H9 (cell line): ENCODE data around the gene SCN3A. TPM values are rescaled to one million over a fixed set of nuclear protein-coding genes. Genes with fewer than 3 reads are reported as not detected.

ENCODE experiments used
- DNase-seq: peaks from one replicate; pipeline ENCODE4 v3.0.0-alpha.2; 2017
- H2AFZ ChIP-seq: one replicate; pipeline ENCODE4 v1.6.1; 2013; ENCODE audit warnings: mild to moderate bottlenecking, low read length, control low read depth, moderate library complexity
- H2AK5ac ChIP-seq: 2 replicates; pipeline ENCODE4 v1.6.1; 2013; ENCODE audit warnings: low read length, control low read depth, mixed read lengths; ENCODE audit not compliant: insufficient read length
- H2BK120ac ChIP-seq: one replicate; pipeline ENCODE4 v1.6.1; 2013; ENCODE audit warnings: low read depth, mild to moderate bottlenecking, low read length, control low read depth, inconsistent platforms; ENCODE audit not compliant: poor library complexity, severe bottlenecking
- H2BK12ac ChIP-seq: 2 replicates; pipeline ENCODE4 v1.6.1; 2013; ENCODE audit warnings: low read length, control low read depth, mixed read lengths, low read depth; ENCODE audit not compliant: insufficient read length
- H2BK15ac ChIP-seq: 2 replicates; pipeline ENCODE4 v1.6.1; 2013; ENCODE audit warnings: low read depth, low read length, control low read depth
- H2BK20ac ChIP-seq: one replicate; pipeline ENCODE4 v1.6.1; 2013; ENCODE audit warnings: low read depth, mild to moderate bottlenecking, low read length, control low read depth, inconsistent platforms; ENCODE audit not compliant: poor library complexity, severe bottlenecking
- H2BK5ac ChIP-seq: 2 replicates; pipeline ENCODE4 v1.6.1; 2013; ENCODE audit warnings: low read length, control low read depth, mixed read lengths; ENCODE audit not compliant: insufficient read length
- H3K14ac ChIP-seq: 2 replicates; pipeline ENCODE4 v1.6.1; 2013; ENCODE audit warnings: low read length, control low read depth; ENCODE audit not compliant: insufficient read depth
- H3K18ac ChIP-seq: 2 replicates; pipeline ENCODE4 v1.6.1; 2013; ENCODE audit warnings: low read depth, mild to moderate bottlenecking, mixed read lengths, low read length, control low read depth; ENCODE audit not compliant: insufficient read length
- H3K23ac ChIP-seq: 2 replicates; pipeline ENCODE4 v1.6.1; 2013; ENCODE audit warnings: low read length, control low read depth, mixed read lengths, low read depth; ENCODE audit not compliant: insufficient read length
- H3K23me2 ChIP-seq: 2 replicates; pipeline ENCODE4 v1.6.1; 2013; ENCODE audit warnings: low read depth, mild to moderate bottlenecking, mixed read lengths, low read length, control low read depth; ENCODE audit not compliant: insufficient read length, poor library complexity, severe bottlenecking
- H3K27ac ChIP-seq: 2 replicates; pipeline ENCODE4 v1.5.1; 2013; ENCODE audit warnings: low read length, control low read depth, mixed read lengths, low read depth; ENCODE audit not compliant: insufficient read length
- H3K27me3 ChIP-seq: 2 replicates; pipeline ENCODE4 v1.6.1; 2013; ENCODE audit warnings: low read length, control low read depth, inconsistent platforms; ENCODE audit not compliant: insufficient read depth
- H3K4ac ChIP-seq: 2 replicates; pipeline ENCODE4 v1.6.1; 2013; ENCODE audit warnings: low read depth, mild to moderate bottlenecking, control low read depth, inconsistent platforms, low read length, moderate library complexity
- H3K4me1 ChIP-seq: 2 replicates; pipeline ENCODE4 v1.6.1; 2013; ENCODE audit warnings: low read length, control low read depth, inconsistent platforms; ENCODE audit not compliant: insufficient read depth
- H3K4me2 ChIP-seq: 2 replicates; pipeline ENCODE4 v1.6.1; 2013; ENCODE audit warnings: low read length, control low read depth, mixed read lengths; ENCODE audit not compliant: insufficient read length, insufficient read depth
- H3K56ac ChIP-seq: 2 replicates; pipeline ENCODE4 v1.6.1; 2013; ENCODE audit warnings: low read depth, mild to moderate bottlenecking, mixed read lengths, low read length, control low read depth; ENCODE audit not compliant: insufficient read length
- H3K79me1 ChIP-seq: 2 replicates; pipeline ENCODE4 v1.6.1; 2013; ENCODE audit warnings: low read depth, mild to moderate bottlenecking, moderate library complexity, low read length, control low read depth, inconsistent platforms; ENCODE audit not compliant: insufficient read depth, poor library complexity, severe bottlenecking
- H3K79me2 ChIP-seq: 2 replicates; pipeline ENCODE4 v1.6.1; 2013; ENCODE audit warnings: low read length, control low read depth, inconsistent platforms; ENCODE audit not compliant: insufficient read depth
- H3K9ac ChIP-seq: 2 replicates; pipeline ENCODE4 v1.6.1; 2013; ENCODE audit warnings: low read length, control low read depth, mixed read lengths; ENCODE audit not compliant: insufficient read length; ENCODE audit errors: extremely low read depth
- H3K9me3 ChIP-seq: one replicate; pipeline ENCODE4 v1.6.1; 2013; ENCODE audit warnings: low read depth, low read length, inconsistent platforms; ENCODE audit not compliant: control insufficient read depth
- H3T11ph ChIP-seq: one replicate; pipeline ENCODE4 v1.6.1; 2013; ENCODE audit warnings: mild to moderate bottlenecking, low read length, control low read depth, inconsistent platforms
- H4K20me1 ChIP-seq: one replicate; pipeline ENCODE4 v1.6.1; 2013; ENCODE audit not compliant: control insufficient read depth, insufficient read length, insufficient read depth
- H4K5ac ChIP-seq: 2 replicates; pipeline ENCODE4 v1.6.1; 2013; ENCODE audit warnings: low read depth, mild to moderate bottlenecking, mixed read lengths, low read length, control low read depth; ENCODE audit not compliant: insufficient read length
- H4K8ac ChIP-seq: replicated peaks from 2 replicates; pipeline ENCODE4 v1.6.1; 2013; ENCODE audit warnings: low read length, control low read depth, mixed read lengths, low read depth; ENCODE audit not compliant: insufficient read length
- H4K91ac ChIP-seq: 2 replicates; pipeline ENCODE4 v1.6.1; 2013; ENCODE audit warnings: low read depth, mild to moderate bottlenecking, moderate library complexity, mixed read lengths, low read length, control low read depth; ENCODE audit not compliant: insufficient read length
- H3K27ac Mint-ChIP-seq, 3 experiments: 2 replicates in 2 of 3; 3 replicates in 1 of 3; pipeline ENCODE4 v1.8.0; 2020 to 2021; ENCODE audit warnings: mixed read lengths in 3 of 3, mild to moderate bottlenecking in 1 of 3, moderate library complexity in 1 of 3
- H3K27me3 Mint-ChIP-seq: 2 replicates; pipeline ENCODE4 v1.8.0; 2021; ENCODE audit warnings: low read depth, mild to moderate bottlenecking, moderate library complexity, mixed read lengths
- H3K36me3 Mint-ChIP-seq, 3 experiments: 2 replicates in 2 of 3; 3 replicates in 1 of 3; pipeline ENCODE4 v1.8.0; 2020 to 2021; ENCODE audit warnings: low read depth in 3 of 3, mixed read lengths in 3 of 3; ENCODE audit not compliant: insufficient read depth in 1 of 3
- H3K4me1 Mint-ChIP-seq, 2 experiments: 2 replicates each; pipeline ENCODE4 v1.8.0; 2020; ENCODE audit warnings: mixed read lengths in 2 of 2
- H3K4me3 Mint-ChIP-seq, 2 experiments: 2 replicates in 1 of 2; 3 replicates in 1 of 2; pipeline ENCODE4 v1.8.0; 2020 to 2021; ENCODE audit warnings: mild to moderate bottlenecking in 2 of 2, mixed read lengths in 2 of 2, moderate library complexity in 1 of 2
- H3K9me3 Mint-ChIP-seq, 2 experiments: 2 replicates in 1 of 2; 3 replicates in 1 of 2; pipeline ENCODE4 v1.8.0; 2020; ENCODE audit warnings: mild to moderate bottlenecking in 2 of 2, mixed read lengths in 2 of 2, moderate library complexity in 1 of 2
- WGBS: extraction: QIAGEN DNeasy Blood & Tissue Kit; methylation state at CpG from one replicate; pipeline ENCODE4 v1.1.7; 2013; ENCODE audit warnings: missing lambda C conversion rate, low lambda C conversion rate, mixed read lengths; ENCODE audit not compliant: insufficient read length; ENCODE audit errors: extremely low coverage; 5-methylcytosine and 5-hydroxymethylcytosine counted together
- total RNA-seq: library from RNA; stranded (reverse); gene quantifications from 2 replicates; pipeline ENCODE4 v1.2.1, GENCODE V29; 2021
- TF ChIP-seq, protein P1 (sequence below): fragments of 200-600 bp; sonication (generic); conservative IDR thresholded peaks from 3 replicates; pipeline ENCODE4 v1.8.0; 2021; ENCODE audit warnings: antibody characterized with exemption, mild to moderate bottlenecking

The SCN3A gene
- total RNA-seq, 1 experiment from 2014 or later = not detected

DNA sequence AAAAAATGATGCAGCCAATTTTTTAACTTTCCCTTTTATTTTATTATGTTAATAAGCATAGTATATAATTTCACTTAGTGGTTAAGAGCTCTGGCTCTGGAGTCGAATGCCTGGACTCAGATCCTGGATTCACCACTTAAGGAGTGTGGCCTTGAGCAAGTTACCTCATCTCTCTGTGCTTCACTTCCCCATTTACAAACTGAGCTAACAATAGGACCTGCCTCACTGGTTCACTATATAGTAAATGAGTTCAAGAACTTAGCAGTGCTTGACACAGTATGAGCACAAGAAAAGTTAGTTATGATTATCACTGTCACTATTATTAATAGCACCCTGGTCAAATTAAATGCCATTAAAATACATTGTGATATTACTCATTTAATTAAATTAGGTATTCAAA lies 30.6 kb downstream of the SCN3A start:
- Histone ChIP-seq H4K91ac (no peak overlapping the region), H2BK12ac (no peak overlapping the region), H2BK5ac (no peak overlapping the region), H3K56ac (no peak overlapping the region), H4K8ac (no peak overlapping the region), H3T11ph (no peak overlapping the region), H3K14ac (no peak overlapping the region), H3K4ac (no peak overlapping the region), H2AFZ (no peak overlapping the region), H3K9ac (no peak overlapping the region), H3K27me3 (no peaks in the 10 kb centered on the region), H2AK5ac (no peak overlapping the region), H3K27ac (no peak overlapping the region), H4K5ac (no peak overlapping the region), H3K23me2 (no peaks in the 10 kb centered on the region), H3K9me3 (no peaks in the 10 kb centered on the region), H3K79me2 (no peaks in the 10 kb centered on the region), H3K79me1 (no peaks in the 10 kb centered on the region), H3K4me1 (no peaks in the 10 kb centered on the region), H3K4me2 (no peak overlapping the region), H3K23ac (no peak overlapping the region), H2BK20ac (no peak overlapping the region), H3K18ac (no peak overlapping the region), H2BK15ac (no peak overlapping the region), H4K20me1 (no peaks in the 10 kb centered on the region), H2BK120ac (no peak overlapping the region)
- Mint-ChIP-seq H3K27ac (no peak overlapping the region), H3K4me1 (no peaks in the 10 kb centered on the region), H3K36me3 (no peaks in the 10 kb centered on the region), H3K27me3 (no peaks in the 10 kb centered on the region), H3K9me3 (no peaks in the 10 kb centered on the region), H3K4me3 (no peak overlapping the region)
- TF ChIP-seq, protein P1, sequence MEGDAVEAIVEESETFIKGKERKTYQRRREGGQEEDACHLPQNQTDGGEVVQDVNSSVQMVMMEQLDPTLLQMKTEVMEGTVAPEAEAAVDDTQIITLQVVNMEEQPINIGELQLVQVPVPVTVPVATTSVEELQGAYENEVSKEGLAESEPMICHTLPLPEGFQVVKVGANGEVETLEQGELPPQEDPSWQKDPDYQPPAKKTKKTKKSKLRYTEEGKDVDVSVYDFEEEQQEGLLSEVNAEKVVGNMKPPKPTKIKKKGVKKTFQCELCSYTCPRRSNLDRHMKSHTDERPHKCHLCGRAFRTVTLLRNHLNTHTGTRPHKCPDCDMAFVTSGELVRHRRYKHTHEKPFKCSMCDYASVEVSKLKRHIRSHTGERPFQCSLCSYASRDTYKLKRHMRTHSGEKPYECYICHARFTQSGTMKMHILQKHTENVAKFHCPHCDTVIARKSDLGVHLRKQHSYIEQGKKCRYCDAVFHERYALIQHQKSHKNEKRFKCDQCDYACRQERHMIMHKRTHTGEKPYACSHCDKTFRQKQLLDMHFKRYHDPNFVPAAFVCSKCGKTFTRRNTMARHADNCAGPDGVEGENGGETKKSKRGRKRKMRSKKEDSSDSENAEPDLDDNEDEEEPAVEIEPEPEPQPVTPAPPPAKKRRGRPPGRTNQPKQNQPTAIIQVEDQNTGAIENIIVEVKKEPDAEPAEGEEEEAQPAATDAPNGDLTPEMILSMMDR = no peak
- WGBS = no CpG with 5 or more reads among the region's 1 CpG
- no peak for DNase-seq
